ENCODE data around the gene ANO6.

DNA sequence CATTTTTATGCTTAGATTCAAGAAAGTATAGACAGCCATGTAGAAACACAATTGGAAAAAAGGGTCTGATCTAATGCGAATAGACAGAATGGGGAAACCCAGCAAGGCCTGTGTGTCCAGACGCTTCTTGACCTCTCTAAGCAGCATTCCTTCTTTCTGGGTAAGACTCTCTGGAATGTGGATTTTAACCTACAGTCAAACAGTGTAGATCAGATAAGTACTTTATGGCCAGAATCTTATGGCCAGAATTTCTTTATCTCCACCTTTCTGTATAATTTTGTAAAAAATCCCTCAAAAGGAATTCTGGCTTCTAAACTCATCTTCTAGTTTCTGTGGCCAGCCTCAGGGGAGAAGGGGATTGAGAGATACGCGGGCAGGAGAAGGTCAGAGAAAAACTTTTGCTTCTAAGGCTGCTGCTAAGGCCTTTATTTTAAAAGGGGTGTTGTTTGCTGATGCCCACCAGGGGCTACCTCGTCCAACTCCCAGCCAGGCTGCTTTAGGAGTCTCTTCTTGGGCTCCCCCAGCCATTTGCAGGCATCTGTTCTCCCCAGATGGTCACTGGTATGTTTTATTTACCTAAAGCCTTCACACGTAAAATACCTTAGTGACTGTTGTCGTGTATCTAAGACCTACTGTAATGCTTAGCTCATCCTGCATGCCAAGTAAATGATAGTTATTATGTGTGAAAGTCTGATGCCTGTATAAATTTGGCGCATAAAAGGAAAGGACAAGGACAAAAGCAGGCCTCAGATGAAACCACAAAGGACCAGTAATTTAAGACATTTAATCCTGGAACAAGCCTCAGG, 68.4 kb downstream of the ANO6 start:
- no peak for TF ChIP-seq EZH2 (IDR thresholded peaks at IDR 0.05; ENCODE audit: borderline replicate concordance, insufficient read depth, low read depth, low read length, poor library complexity, severe bottlenecking)
- TF ChIP-seq, protein P1, sequence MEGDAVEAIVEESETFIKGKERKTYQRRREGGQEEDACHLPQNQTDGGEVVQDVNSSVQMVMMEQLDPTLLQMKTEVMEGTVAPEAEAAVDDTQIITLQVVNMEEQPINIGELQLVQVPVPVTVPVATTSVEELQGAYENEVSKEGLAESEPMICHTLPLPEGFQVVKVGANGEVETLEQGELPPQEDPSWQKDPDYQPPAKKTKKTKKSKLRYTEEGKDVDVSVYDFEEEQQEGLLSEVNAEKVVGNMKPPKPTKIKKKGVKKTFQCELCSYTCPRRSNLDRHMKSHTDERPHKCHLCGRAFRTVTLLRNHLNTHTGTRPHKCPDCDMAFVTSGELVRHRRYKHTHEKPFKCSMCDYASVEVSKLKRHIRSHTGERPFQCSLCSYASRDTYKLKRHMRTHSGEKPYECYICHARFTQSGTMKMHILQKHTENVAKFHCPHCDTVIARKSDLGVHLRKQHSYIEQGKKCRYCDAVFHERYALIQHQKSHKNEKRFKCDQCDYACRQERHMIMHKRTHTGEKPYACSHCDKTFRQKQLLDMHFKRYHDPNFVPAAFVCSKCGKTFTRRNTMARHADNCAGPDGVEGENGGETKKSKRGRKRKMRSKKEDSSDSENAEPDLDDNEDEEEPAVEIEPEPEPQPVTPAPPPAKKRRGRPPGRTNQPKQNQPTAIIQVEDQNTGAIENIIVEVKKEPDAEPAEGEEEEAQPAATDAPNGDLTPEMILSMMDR (IDR thresholded peaks at IDR 0.05) = no peak

Data from B cell (primary cell).